Gastrocnemius medialis (tissue), 4 donors: Measurements from ENCODE around the gene TRAF1.

Source experiments
- CTCF ChIP-seq, 5 experiments: fragments of 450-650 bp in 3 of 5; fragments of 200-600 bp in 2 of 5; sonication (generic) in 2 of 5; IDR thresholded peaks in 4 of 5; conservative IDR thresholded peaks in 1 of 5; 1 replicate in 4 of 5; 2 replicates in 1 of 5; pipeline ENCODE4 v1.5.1; 2016 to 2019; ENCODE audit warnings: antibody characterized with exemption in 5 of 5, mild to moderate bottlenecking in 3 of 5, moderate library complexity in 3 of 5
- POLR2A ChIP-seq, 2 donors: fragments of 450-650 bp; IDR thresholded peaks; one replicate each; pipeline ENCODE4 v1.6.1; 2017; ENCODE audit warnings: antibody characterized with exemption in 2 of 2, mild to moderate bottlenecking in 2 of 2, moderate library complexity in 2 of 2

GRCh38 chr9:120893611-120894307, 32.8 kb downstream of the TRAF1 start:
- TF ChIP-seq CTCF (IDR thresholded peaks at IDR 0.05 in 4 of 5, conservative IDR thresholded peaks at IDR 0.05 in 1 of 5) (no peak), POLR2A (IDR thresholded peaks at IDR 0.05) (no peak)
